ENCODE data around the gene ZNF500.

Gene ZNF500

GRCh38 chr16:4755687-4756086, 11.3 kb downstream of the ZNF500 start:
- H3K4me3 ChIP-seq (ENCODE audit: low read depth, low read length) = no peak overlapping the region
- no peak for TF ChIP-seq CTCF (IDR thresholded peaks at IDR 0.05; ENCODE audit: low read depth, low read length)

GRCh38 chr16:4754865-4755264, 12.1 kb downstream of the ZNF500 start:
- H3K4me3 ChIP-seq (ENCODE audit: low read depth, low read length) = no peak overlapping the region
- no peak for TF ChIP-seq CTCF (IDR thresholded peaks at IDR 0.05; ENCODE audit: low read depth, low read length)

- TF ChIP-seq CTCF (IDR thresholded peaks at IDR 0.05; ENCODE audit: low read depth, low read length) = no peak
- no peak overlapping the region for H3K4me3 ChIP-seq (ENCODE audit: low read depth, low read length)
Observed at GRCh38 chr16:4753227-4753626, 13.7 kb downstream of the ZNF500 start.

GRCh38 chr16:4752351-4753100, 14.4 kb downstream of the ZNF500 start:
- TF ChIP-seq CTCF (IDR thresholded peaks at IDR 0.05; ENCODE audit: low read depth, low read length) = no peak
- no peak overlapping the region for H3K4me3 ChIP-seq (ENCODE audit: low read depth, low read length)

GRCh38 chr16:4750896-4751295, 16.1 kb downstream of the ZNF500 start:
- TF ChIP-seq CTCF (IDR thresholded peaks at IDR 0.05; ENCODE audit: low read depth, low read length) = no peak
- H3K4me3 ChIP-seq (ENCODE audit: low read depth, low read length) = no peak overlapping the region

GRCh38 chr16:4749700-4750257, 17.2 kb downstream of the ZNF500 start:
- no peak overlapping the region for H3K4me3 ChIP-seq (ENCODE audit: low read depth, low read length)
- TF ChIP-seq CTCF (IDR thresholded peaks at IDR 0.05; ENCODE audit: low read depth, low read length) = no peak

- no peak for TF ChIP-seq CTCF (IDR thresholded peaks at IDR 0.05; ENCODE audit: low read depth, low read length)
- no peak overlapping the region for H3K4me3 ChIP-seq (ENCODE audit: low read depth, low read length)
Observed at GRCh38 chr16:4748682-4749411, 18.1 kb downstream of the ZNF500 start.

All from WI38 (cell line).